Measurements from ENCODE around the gene MRPS27.
"Not testable (repeated sequence)": the region's sequence is repeated elsewhere in the genome, so short reads cannot be mapped to it uniquely, and the experiment has no call there.

GRCh38 chr5:72171181-72171580, 148.9 kb downstream of the MRPS27 start:
- not testable (repeated sequence) for TF ChIP-seq CTCF (IDR thresholded peaks at IDR 0.05); ZFX (IDR thresholded peaks at IDR 0.05; ENCODE audit: borderline replicate concordance)

Measured in 22Rv1 (cell line).